ENCODE data around the gene SCUBE3.

SCUBE3 gene

GRCh38 chr6:35209622-35210247 lies 4.0 kb upstream of the SCUBE3 start:
- TF ChIP-seq CTCF (conservative IDR thresholded peaks at IDR 0.05; ENCODE audit: low read length), result no peak
- no peak for TF ChIP-seq EZH2phosphoT487 (IDR thresholded peaks at IDR 0.05; ENCODE audit: borderline replicate concordance)
- Histone ChIP-seq H3K79me2 (ENCODE audit: insufficient read depth, low read length) (no peaks in the 10 kb centered on the region), H3K9ac (ENCODE audit: low read depth, low read length, poor library complexity, severe bottlenecking) (no peak overlapping the region), H3K4me1 (ENCODE audit: insufficient read depth, low read length, poor library complexity, severe bottlenecking) (no peaks in the 10 kb centered on the region), H4K20me1 (ENCODE audit: insufficient read depth, low read length, poor library complexity, severe bottlenecking) (no peaks in the 10 kb centered on the region), H3K27me3 (ENCODE audit: insufficient read depth, low read length, poor library complexity, severe bottlenecking) (no peaks in the 10 kb centered on the region), H3K36me3 (ENCODE audit: insufficient read depth, low read length) (no peaks in the 10 kb centered on the region), H3K4me3 (ENCODE audit: low read length, poor library complexity, severe bottlenecking) (no peak overlapping the region), H3K9me3 (ENCODE audit: insufficient read depth, low read depth, low read length) (no peaks in the 10 kb centered on the region), H3F3A (ENCODE audit: low read depth) (no peaks in the 10 kb centered on the region), H3K4me2 (ENCODE audit: low read depth, low read length, poor library complexity, severe bottlenecking) (no peak overlapping the region), H2AFZ (ENCODE audit: low read length) (no peak overlapping the region), H3K9me2 (replicated peaks; ENCODE audit: low read depth, low read length) (no peaks in the 10 kb centered on the region)

GRCh38 chr6:35213298-35213791 lies 411 bp upstream of the SCUBE3 start:
- no peak for TF ChIP-seq EZH2phosphoT487 (IDR thresholded peaks at IDR 0.05; ENCODE audit: borderline replicate concordance)
- TF ChIP-seq CTCF (conservative IDR thresholded peaks at IDR 0.05; ENCODE audit: low read length), result no peak
- H3K4me1 ChIP-seq (ENCODE audit: insufficient read depth, low read length, poor library complexity, severe bottlenecking), result no peaks in the 10 kb centered on the region
- no peaks in the 10 kb centered on the region for H3K79me2 ChIP-seq (ENCODE audit: insufficient read depth, low read length)
- no peak overlapping the region for H2AFZ ChIP-seq (ENCODE audit: low read length)
- no peaks in the 10 kb centered on the region for H3K27me3 ChIP-seq (ENCODE audit: insufficient read depth, low read length, poor library complexity, severe bottlenecking)
- H3K9ac ChIP-seq (ENCODE audit: low read depth, low read length, poor library complexity, severe bottlenecking), result no peak overlapping the region
- H4K20me1 ChIP-seq (ENCODE audit: insufficient read depth, low read length, poor library complexity, severe bottlenecking), result no peaks in the 10 kb centered on the region
- H3K9me3 ChIP-seq (ENCODE audit: insufficient read depth, low read depth, low read length), result no peaks in the 10 kb centered on the region
- no peaks in the 10 kb centered on the region for H3F3A ChIP-seq (ENCODE audit: low read depth)
- H3K36me3 ChIP-seq (ENCODE audit: insufficient read depth, low read length), result no peaks in the 10 kb centered on the region
- no peak overlapping the region for H3K4me3 ChIP-seq (ENCODE audit: low read length, poor library complexity, severe bottlenecking)
- H3K4me2 ChIP-seq (ENCODE audit: low read depth, low read length, poor library complexity, severe bottlenecking), result no peak overlapping the region
- H3K9me2 ChIP-seq (replicated peaks; ENCODE audit: low read depth, low read length), result no peaks in the 10 kb centered on the region

- H3K9ac ChIP-seq (ENCODE audit: low read depth, low read length, poor library complexity, severe bottlenecking), result no peak overlapping the region
- H4K20me1 ChIP-seq (ENCODE audit: insufficient read depth, low read length, poor library complexity, severe bottlenecking), result no peaks in the 10 kb centered on the region
- no peak overlapping the region for H2AFZ ChIP-seq (ENCODE audit: low read length)
- no peaks in the 10 kb centered on the region for H3K9me3 ChIP-seq (ENCODE audit: insufficient read depth, low read depth, low read length)
- H3K9me2 ChIP-seq (replicated peaks; ENCODE audit: low read depth, low read length), result no peaks in the 10 kb centered on the region
- H3K4me2 ChIP-seq (ENCODE audit: low read depth, low read length, poor library complexity, severe bottlenecking), result no peak overlapping the region
- no peak for TF ChIP-seq EZH2phosphoT487 (IDR thresholded peaks at IDR 0.05; ENCODE audit: borderline replicate concordance)
- TF ChIP-seq CTCF (conservative IDR thresholded peaks at IDR 0.05; ENCODE audit: low read length), result no peak
- H3F3A ChIP-seq (ENCODE audit: low read depth), result no peaks in the 10 kb centered on the region
- H3K36me3 ChIP-seq (ENCODE audit: insufficient read depth, low read length), result no peaks in the 10 kb centered on the region
- H3K4me1 ChIP-seq (ENCODE audit: insufficient read depth, low read length, poor library complexity, severe bottlenecking), result no peaks in the 10 kb centered on the region
- H3K4me3 ChIP-seq (ENCODE audit: low read length, poor library complexity, severe bottlenecking), result no peak overlapping the region
- H3K27me3 ChIP-seq (ENCODE audit: insufficient read depth, low read length, poor library complexity, severe bottlenecking), result no peaks in the 10 kb centered on the region
- no peaks in the 10 kb centered on the region for H3K79me2 ChIP-seq (ENCODE audit: insufficient read depth, low read length)
Observed at GRCh38 chr6:35214869-35215664, 1.3 kb downstream of the SCUBE3 start.
